Subcutaneous adipose tissue (tissue), 4 donors: ENCODE data around the gene ME1. TPM values are rescaled to one million over a fixed set of nuclear protein-coding genes. Genes with fewer than 3 reads are reported as not detected.

Experiments
- CTCF ChIP-seq: fragments of 450-650 bp; IDR thresholded peaks from one replicate; pipeline ENCODE4 v1.5.1; 2016; ENCODE audit warnings: low read depth, mild to moderate bottlenecking, control low read depth, antibody characterized with exemption, moderate library complexity
- total RNA-seq, 4 donors: library from RNA; depleted of rRNA; stranded (reverse); fragments of >200 nt; gene quantifications; one replicate each; pipeline ENCODE4 v1.1.0, GENCODE V29; 2016

ME1 gene
- total RNA-seq, 4 donors from 2014 or later, result 22.3 to 52.0 (median 38.3) TPM

DNA sequence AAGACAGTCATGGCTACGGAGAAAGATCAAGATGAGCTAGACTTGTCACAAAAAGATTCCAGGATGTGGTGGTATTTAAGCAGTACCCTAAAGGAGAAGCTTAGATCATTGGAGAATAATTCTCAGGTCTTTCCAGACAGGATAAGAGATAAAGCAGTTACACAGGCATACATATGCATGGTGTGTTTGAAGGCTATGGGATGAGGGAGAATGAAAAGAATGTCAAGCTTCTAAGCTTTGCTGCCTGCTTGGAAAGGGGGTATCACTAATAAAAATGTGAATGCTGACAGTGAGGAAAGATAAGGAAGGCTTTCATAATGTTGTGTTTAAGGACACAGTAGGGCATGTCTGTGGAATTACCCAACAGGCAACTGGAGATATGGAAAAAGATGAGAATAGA is 209.6 kb downstream of the ME1 start:
- no peak for TF ChIP-seq CTCF

DNA sequence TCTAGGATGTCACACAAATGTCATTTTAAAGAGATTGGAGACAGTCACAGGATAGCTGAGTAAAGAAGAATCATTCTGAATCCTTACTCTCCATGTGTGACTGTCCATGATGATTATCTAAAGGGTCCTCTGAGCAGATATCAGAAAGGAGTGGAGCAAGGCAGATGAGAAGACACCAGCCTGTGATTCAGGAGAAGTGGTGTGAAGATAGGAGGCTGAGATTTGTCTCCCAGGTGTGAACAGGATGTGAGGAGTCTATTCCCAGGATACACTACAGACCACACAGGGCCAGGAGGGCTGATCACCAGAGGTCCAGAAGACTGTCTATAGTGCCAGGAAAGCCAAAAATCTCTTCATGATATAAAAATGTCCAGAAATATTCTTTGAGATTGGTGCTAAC is 210.7 kb downstream of the ME1 start:
- no peak for TF ChIP-seq CTCF

DNA sequence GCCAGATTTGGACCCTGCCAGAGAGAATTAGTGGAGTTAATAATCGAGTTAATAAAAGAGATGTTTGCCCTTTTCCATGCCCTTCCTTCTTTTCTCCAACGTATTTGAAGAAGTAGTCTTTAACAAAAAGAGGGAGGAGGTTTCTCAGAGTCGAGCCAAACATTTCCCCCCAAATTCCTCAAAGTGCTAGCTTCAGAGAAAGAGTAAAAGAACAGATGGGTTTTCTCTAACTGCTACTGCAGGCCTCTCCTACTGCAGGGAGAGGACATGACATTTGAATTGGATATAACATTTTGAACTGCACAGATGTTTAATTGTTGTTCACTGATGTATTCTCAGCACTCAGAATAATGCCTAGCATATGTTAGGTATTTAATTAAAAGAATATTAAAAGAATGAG is 212.2 kb downstream of the ME1 start:
- no peak for TF ChIP-seq CTCF

DNA sequence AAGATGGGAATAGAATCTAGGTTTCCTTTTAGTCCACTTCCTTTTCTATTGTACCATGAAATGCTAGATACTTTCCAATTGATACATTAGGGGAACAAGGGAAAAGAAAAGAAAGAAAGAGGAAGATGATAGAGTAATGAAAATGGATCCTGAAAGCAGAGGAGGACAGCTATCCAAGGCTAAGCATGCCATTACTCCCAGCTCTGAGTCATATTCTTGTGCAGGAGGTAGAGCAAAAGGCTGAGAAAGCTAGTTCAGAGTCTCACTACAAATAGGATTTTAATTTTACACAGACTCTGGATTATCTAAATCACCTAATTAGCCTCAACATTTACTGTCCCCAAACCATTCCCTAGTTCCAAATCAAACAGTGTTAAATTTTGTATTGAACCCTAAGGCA is 214.0 kb downstream of the ME1 start:
- no peak for TF ChIP-seq CTCF

DNA sequence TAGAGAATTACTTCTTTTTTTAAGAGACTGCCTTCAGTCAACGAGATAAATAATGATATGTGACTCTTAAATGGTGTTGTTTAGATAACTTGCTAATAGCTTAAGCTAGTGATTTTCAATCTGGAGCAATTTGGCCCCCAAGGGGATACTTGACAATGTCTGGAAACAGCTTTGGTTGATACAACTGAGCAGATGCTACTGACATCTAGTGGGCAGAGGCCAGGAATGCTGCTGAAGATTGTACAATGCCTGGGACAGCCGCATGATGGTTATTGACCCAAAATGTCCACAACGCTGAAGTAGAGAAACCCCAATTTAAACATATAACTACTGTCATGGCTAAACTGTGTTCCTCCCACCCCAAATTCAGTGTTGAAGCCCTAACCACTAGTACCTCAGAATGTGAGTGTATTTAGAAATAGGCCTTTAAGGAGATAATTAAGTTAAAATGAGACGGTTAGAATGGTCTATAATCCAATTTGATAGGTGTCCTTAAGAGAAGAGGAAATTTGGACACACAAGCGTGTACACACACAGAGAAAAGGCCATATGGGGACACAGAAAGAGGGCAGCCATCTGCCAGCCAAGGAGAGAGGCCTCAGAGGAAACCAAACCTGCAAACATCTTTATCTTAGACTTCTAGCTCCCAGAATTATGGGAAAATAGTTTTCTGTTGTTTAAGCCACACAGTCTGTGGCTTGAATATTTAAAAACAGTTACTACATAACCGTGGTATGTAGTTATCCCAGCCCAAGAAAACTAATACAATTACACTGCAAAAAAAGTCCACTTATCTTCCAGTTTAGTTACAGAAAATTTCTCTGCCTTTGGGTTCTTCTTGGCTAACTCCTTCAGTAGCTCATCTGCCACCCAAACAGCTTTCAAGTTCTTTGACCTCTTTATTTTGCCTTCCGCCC is 215.5 kb downstream of the ME1 start:
- TF ChIP-seq CTCF, result no peak

DNA sequence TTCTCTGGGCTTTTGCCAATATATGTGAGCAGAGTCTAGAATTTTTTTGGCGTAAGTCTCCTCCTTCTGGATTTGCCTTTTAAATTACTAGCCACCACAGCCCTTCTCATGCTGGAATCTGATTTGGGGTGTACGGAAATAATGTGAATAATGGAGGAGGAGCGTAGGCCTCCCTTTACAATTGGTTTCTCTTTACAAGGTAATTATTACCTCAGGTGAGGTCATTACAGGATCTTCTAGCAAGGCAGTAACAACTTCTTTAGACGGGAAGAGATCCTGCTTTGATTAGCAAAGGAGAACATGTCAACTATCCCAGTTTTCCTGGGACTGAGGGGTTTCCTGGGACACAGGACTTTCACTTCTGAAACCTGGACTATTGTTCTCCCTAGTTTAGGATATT is 228.8 kb downstream of the ME1 start:
- no peak for TF ChIP-seq CTCF

DNA sequence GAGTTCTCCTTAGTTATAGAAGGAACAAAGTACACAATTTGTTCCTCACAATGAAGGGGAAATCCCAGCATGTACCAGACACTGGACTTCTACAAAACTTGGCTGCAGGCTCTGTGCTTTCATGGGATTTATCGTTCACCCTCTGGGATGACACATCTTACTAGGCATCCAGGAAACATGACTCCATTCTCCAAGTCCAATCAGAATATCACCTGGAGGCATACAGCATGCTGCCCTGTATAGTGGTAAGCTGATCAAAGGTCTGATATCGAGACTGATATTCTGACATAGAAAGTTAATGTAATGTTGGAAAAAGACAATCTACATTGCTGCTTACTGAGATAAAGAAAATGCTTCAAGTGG is 231.0 kb downstream of the ME1 start:
- no peak for TF ChIP-seq CTCF
